GM12872 (cell line): Measurements from ENCODE around the gene RAB43.

Experiments used
- TF ChIP-seq, protein P1 (sequence below): IDR thresholded peaks from 3 replicates; pipeline ENCODE4 v1.5.1; 2011; ENCODE audit warnings: low read depth, mild to moderate bottlenecking, low read length, moderate library complexity; ENCODE audit not compliant: insufficient read depth

The RAB43 gene

GRCh38 chr3:129117134-129117533 lies 4.5 kb downstream of the RAB43 start:
- TF ChIP-seq, protein P1, sequence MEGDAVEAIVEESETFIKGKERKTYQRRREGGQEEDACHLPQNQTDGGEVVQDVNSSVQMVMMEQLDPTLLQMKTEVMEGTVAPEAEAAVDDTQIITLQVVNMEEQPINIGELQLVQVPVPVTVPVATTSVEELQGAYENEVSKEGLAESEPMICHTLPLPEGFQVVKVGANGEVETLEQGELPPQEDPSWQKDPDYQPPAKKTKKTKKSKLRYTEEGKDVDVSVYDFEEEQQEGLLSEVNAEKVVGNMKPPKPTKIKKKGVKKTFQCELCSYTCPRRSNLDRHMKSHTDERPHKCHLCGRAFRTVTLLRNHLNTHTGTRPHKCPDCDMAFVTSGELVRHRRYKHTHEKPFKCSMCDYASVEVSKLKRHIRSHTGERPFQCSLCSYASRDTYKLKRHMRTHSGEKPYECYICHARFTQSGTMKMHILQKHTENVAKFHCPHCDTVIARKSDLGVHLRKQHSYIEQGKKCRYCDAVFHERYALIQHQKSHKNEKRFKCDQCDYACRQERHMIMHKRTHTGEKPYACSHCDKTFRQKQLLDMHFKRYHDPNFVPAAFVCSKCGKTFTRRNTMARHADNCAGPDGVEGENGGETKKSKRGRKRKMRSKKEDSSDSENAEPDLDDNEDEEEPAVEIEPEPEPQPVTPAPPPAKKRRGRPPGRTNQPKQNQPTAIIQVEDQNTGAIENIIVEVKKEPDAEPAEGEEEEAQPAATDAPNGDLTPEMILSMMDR = no peak

- TF ChIP-seq, protein P1 = no peak
Measured at GRCh38 chr3:129116482-129116946, 5.1 kb downstream of the RAB43 start.

- TF ChIP-seq, protein P1 = no peak
Measured at GRCh38 chr3:129114455-129114854, 7.1 kb downstream of the RAB43 start.

GRCh38 chr3:129112308-129113052 lies 9.1 kb downstream of the RAB43 start:
- TF ChIP-seq, protein P1 = no peak

GRCh38 chr3:129107793-129108192 lies 13.8 kb downstream of the RAB43 start:
- TF ChIP-seq, protein P1 = no peak

GRCh38 chr3:129106866-129107565 lies 14.6 kb downstream of the RAB43 start:
- TF ChIP-seq, protein P1 = no peak

GRCh38 chr3:129106320-129106719 lies 15.3 kb downstream of the RAB43 start:
- TF ChIP-seq, protein P1 = no peak
